ENCODE results near the gene ATP2C2.
"Not testable (repeated sequence)": the region's sequence is repeated elsewhere in the genome, so short reads cannot be mapped to it uniquely, and the experiment has no call there.

The ATP2C2 gene

DNA sequence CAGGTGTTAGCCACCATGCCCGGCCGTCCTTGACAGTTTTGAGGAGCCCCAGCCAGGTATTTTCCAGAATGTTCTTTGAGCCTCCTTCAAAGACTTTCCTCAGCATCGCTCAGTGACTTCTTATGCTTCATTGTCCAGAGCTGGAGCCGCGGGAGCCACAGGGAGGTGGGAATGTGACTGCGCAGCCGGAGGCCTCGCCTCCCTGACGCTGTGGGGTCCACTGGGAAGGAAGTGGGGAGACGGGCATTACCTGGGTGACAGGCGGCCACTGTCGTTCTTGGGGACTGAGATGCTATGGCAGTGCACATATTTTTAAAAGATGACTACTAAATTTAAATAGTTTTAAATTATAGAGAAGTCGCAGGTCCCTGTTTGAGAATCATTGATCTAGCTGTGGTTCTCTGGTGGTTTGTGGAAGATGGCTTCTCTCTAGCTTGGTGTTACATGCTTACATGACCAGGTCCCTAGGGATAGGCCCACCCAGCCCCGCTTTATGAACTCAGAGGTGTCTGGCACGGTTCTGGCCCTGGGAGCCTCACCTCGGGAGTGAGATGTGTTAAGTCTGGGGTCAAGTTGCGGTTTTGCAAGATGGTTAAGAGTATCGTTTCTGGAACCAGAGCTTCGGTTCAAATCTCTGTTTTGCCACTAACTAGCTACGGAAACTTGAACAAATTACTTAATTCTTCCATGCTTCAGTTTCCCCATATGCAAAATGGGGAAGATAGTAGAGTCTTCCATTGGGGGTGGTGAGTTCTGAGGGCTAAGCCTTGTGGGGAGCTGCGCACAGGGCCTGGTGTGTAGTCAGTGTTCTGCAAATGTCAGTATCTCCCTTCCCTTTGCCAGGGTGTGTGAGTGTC is 53.0 kb downstream of the ATP2C2 start:
- DNase-seq (ENCODE audit: low read depth): no peak

DNA sequence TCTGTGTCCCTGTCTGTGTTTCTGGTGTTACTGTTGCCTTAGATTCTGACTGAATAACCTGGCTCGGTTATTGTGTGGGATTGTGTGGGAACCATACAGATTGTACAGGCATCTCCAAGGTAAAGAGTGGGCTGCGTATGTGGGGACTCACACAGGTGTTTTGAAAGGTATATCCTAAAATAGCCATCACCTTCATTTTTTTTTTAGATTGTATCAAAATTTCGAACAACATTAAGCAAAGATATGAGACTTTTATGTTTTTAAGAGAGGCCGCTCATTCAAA is 53.5 kb downstream of the ATP2C2 start:
- no peak for DNase-seq (ENCODE audit: low read depth)

DNA sequence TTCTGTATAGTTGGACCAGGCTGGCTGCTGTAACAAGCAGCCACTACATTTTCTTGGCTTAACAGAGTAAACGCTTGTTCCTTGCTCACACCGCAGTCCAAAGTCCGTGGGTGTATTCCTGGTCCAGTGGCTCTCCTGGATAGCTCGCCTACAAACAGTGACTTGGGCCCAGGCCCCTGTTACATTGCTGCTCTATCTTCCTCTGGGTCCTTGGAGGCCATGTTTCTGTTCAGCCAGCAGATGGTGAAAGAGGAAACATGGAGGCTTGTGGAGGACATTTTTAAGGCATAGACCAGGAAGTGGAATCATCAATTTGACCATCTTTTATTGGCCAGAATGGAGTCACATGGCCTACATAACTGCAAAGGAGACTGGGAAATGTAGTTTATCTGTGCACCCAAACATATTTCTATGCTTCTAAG is 55.1 kb downstream of the ATP2C2 start:
- DNase-seq (ENCODE audit: low read depth): no peak

DNA sequence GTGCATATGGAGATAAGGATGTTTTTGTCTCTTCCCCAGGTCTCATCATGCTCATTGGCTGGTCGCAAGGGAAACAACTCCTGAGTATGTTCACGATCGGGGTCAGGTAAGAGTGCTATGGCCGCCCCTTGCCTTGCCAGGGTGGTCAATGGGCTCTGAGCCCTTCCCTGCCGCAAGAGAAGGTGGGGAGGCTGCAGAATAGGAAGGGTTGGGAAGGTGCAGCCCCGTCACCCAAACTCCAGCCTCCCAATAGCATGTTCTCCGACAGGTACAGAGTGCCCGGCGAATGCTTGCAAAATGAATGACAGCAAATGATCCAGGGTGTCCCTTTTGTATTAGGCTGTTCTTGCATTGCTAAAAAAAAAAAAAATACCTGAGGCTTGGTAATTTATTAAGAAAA is 57.4 kb downstream of the ATP2C2 start:
- DNase-seq (ENCODE audit: low read depth): no peak

DNA sequence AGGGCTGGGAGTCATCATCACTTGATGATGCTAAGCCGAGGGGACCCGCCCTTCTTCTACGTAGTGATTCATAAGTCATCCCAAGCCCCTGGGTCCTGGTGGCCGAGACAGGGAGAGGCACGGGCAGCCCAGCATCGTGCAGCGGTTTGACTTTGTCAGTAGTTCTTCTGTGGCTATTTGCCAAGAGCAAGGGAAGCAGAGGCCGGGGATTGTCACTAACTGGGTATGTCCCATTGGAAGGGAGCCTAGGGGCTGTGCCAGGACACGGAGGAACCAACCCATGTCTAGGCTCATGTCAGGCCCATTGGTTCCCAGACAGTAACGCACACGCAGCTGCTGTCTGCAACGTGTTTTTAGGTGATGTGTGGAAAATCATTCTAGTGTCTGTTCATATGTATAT is 58.5 kb downstream of the ATP2C2 start:
- no peak for DNase-seq (ENCODE audit: low read depth)

DNA sequence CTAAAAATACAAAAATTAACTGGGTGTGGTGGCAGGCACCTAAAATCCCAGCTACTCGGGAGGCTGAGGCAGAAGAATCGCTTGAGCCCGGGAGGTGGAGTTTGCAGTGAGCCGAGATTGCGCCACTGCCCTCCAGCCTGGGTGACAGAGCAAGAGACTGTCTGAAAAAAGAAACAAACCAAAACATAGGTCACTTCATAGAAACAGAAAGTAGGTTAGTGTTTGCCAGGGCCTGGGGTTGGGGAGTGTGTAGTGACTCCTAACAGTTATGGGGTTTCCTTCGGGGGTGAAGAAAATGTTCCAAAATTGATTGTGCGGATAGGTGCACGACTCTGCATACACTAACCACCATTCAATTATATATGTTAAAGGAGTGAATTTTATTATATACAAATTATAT is 59.2 kb downstream of the ATP2C2 start:
- DNase-seq (ENCODE audit: low read depth): no peak

DNA sequence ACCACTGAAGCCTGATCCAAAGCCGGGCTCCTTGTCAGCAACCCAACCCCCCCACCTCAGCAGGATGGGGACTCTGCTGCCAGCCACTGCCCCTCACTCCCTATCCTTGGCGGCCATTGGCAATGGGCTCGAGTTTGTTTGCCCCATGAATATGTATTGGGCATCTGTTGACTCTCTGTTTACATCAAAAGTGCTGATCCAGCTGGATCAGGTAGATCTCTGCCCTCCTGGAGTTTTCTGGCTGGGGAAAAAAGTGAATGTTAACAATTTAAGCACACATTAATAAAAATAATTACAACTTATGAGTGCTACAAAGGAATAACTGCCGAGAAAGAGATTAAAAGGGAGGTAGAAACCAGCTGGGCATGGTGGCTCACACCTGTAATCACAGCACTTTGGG is 62.5 kb downstream of the ATP2C2 start:
- no peak for DNase-seq (ENCODE audit: low read depth)

DNA sequence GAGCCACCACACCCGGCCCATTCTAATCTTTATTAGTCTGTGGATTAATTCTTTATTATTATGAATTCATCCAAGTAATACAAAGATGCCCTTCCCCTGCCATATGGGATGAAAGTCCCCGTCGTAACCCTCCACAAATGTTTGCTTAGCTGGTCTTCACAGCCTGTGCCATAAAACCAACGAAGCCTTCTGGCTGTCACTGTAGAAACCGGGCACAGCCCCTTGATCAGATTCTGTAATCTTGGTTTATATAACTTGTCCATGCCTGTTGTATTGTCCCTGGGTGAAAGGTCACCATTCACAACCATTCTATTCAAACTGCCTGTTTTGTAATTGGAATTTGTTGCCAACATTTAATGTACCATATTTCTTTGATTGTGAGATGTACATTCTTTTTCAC is 66.5 kb downstream of the ATP2C2 start:
- DNase-seq (ENCODE audit: low read depth): no peak

DNA sequence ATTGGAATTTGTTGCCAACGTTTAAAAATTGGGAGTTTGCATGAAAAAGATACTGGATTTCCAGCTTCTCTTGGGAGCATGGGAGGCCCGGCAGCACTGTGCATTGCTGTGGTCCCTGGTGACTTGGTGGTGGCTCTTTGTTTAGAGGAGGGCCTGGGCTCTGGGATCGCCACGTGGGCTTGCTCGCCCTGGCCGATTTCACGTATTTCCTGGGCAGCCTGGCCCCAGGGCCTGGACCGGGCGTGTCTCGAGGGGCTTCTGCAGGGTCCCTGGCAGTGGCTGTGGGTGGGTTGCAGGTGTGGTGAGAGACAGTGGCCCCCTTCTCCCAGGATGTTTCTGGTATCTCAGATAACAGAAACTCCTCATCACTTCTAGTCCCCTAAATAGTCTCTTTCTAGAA is 67.9 kb downstream of the ATP2C2 start:
- no peak for DNase-seq (ENCODE audit: low read depth)

- no peak for DNase-seq (ENCODE audit: low read depth)
These were observed 70.8 kb downstream of the ATP2C2 start for GRCh38 chr16:84438971-84439696.

DNA sequence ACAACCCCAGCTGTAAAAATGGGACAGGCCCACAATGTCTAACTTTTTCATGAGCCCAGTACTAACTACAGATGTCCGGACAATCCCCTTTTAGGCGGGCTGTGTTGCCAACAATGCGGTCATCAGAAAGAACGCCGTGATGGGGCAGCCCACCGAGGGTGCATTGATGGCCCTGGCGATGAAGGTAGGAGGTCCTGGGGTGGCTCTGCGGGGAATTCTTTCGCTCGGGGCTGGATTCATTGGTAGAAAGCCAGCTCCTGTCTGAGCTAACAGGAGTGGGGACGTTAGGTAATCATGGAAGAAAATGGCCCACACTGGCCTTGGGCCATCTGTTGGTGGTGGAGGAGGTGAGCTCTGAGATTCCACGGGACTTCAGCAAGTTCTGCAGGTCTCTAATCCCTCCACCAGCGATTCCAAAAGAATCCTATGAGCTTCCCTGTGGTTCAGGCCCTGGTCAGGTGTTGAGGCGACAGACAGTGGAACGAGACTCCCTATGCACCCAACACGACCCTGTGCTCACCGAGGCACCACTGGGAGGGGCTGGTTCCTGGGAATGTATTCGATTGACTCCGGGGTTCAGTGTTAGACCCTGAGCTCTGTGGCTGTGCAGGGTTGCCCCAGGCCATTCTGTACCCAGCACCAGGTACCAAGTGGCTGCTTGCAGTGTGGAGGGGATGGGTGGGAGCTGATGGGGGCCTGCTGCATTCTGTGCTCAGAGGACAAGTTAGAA is 74.2 kb downstream of the ATP2C2 start:
- no peak for DNase-seq (ENCODE audit: low read depth)

DNA sequence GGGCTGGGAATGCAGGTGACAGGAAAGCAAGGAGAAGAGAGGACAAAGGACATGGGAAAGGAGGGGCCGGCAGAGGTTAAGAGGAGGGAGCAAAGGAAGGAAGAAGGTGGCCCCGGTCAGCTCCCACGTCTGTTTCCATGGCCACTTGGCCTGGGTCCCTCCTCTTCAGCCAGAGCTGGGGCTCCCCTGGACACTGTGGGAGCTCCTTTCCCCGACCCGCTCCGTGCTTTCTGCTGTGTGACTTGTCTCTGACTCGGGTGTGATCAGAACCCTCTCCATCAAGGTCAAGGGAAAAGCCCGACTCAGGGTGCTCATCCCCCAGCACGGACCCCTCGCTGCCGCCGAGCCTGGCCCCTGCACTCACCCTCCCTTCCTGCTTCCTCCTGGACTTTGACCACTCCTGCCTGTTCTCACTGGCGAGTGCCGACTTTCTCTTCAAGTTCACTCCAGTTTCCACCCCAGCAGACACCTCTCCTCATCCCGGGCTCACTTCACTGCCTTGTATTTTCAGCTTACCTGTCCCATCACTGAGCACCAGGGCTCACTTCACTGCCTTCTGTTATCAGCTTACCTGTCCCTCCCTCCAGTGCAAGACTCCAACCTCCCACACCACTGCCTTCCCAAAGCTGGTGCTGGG is 74.9 kb downstream of the ATP2C2 start:
- no peak for DNase-seq (ENCODE audit: low read depth)

GRCh38 chr16:84444476-84444875 is 76.1 kb downstream of the ATP2C2 start:
- DNase-seq (ENCODE audit: low read depth): no peak

DNA sequence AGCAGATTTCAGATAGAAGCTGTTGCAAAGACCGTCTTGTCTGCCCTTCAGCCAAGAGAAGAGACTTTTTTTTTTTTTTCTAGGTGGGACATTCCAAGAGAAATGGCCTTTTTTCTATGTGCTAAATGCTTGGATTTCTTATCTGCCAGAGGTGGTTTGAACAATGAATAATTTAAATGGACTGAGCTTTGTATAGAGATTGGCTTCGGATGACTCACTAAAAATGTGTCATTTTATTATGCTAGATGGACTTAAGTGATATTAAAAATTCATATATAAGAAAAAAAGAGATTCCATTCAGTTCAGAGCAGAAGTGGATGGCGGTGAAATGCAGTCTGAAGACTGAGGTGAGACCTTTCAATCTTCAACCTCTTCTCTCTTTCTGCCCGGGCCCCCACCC is 77.7 kb downstream of the ATP2C2 start:
- DNase-seq (ENCODE audit: low read depth): no peak

GRCh38 chr16:84446596-84447392 is 78.5 kb downstream of the ATP2C2 start:
- no peak for DNase-seq (ENCODE audit: low read depth)

- DNase-seq (ENCODE audit: low read depth): no peak
These were observed 80.1 kb downstream of the ATP2C2 start for GRCh38 chr16:84448444-84448843.

- no peak for DNase-seq (ENCODE audit: low read depth)
These were observed 81.1 kb downstream of the ATP2C2 start for GRCh38 chr16:84449156-84450140.

GRCh38 chr16:84450176-84450865 is 82.0 kb downstream of the ATP2C2 start:
- DNase-seq (ENCODE audit: low read depth): no peak

DNA sequence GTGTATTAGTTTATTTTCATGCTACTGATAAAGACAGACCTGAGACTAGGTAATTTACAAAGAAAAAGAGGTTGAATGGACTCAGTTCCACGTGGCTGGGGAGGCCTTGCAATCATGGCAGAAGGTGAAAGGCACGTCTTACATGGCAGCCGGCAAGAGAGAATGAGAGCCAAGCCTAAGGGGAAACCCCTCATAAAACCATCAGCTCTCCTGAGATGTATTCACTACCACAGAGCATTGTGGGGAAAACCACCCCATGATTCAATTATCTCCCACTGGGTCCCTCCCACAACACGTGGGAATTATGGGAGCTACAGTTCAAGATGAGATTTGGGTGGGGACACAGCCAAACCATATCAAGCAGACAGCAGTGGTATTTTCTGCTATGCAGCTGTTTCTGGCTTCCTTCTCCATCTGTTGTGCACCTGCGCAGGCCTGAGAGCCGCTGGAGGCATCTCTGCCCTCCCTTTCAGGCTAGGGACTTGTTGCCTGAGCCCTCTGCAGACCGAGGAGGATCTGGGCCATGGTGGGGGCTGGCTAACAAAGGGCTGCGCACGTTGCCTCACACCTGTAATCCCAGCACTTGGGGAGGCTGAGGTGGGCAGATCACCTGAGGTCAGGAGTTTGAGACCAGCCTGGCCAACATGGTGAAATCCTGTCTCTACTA is 82.8 kb downstream of the ATP2C2 start:
- DNase-seq (ENCODE audit: low read depth): not testable (repeated sequence)

Data from stimulated activated CD8-positive, alpha-beta memory T cell treated with anti-CD3 and anti-CD28 coated beads, Interleukin-12 subunit alpha, Interleukin-12 subunit beta, amount 100 ng/mL, for 1 hour (primary cell).